Nephron (organoid): Measurements from ENCODE around the gene PTPRT.

Source experiments
- H3K27ac Mint-ChIP-seq, 3 experiments: 2 replicates each; pipeline ENCODE4 v1.8.0; 2020; ENCODE audit warnings: mixed read lengths in 3 of 3, mild to moderate bottlenecking in 2 of 3, moderate library complexity in 1 of 3
- H3K27me3 Mint-ChIP-seq: 2 replicates; pipeline ENCODE4 v1.8.0; 2021; ENCODE audit warnings: low read depth, mild to moderate bottlenecking, moderate library complexity, mixed read lengths
- H3K36me3 Mint-ChIP-seq: 2 replicates; pipeline ENCODE4 v1.8.0; 2020; ENCODE audit warnings: low read depth, mixed read lengths
- H3K4me1 Mint-ChIP-seq: 2 replicates; pipeline ENCODE4 v1.8.0; 2020; ENCODE audit warnings: mixed read lengths
- H3K4me3 Mint-ChIP-seq, 3 experiments: 2 replicates each; pipeline ENCODE4 v1.8.0; 2020; ENCODE audit warnings: mild to moderate bottlenecking in 3 of 3, mixed read lengths in 3 of 3, moderate library complexity in 2 of 3
- H3K9me3 Mint-ChIP-seq: 2 replicates; pipeline ENCODE4 v1.8.0; 2020; ENCODE audit warnings: mixed read lengths
- TF ChIP-seq, protein P1 (sequence below), 3 experiments: fragments of 200-600 bp; sonication (generic); IDR thresholded peaks; one replicate each; pipeline ENCODE4 v1.5.0; 2021; ENCODE audit warnings: antibody characterized with exemption in 3 of 3; ENCODE audit not compliant: unreplicated experiment in 3 of 3

The PTPRT gene

DNA sequence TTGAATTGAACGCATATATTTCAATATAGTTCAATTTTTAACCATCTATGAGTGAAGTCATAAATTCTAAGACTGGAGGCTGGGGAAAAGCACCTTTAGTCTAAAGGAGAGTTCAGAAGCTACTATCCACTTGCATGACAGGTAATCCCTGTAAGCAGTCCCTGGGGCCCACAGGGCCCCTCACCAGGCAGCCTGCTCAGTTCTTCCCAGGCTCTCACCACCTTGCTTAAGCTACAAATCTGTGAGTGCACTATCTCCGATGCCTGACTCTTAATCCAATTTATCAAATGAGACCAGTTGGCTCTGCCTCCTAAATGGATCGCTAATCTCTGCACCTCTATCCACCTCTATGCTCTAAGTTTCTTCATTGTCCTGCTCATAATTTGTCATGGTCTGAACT is 413.8 kb downstream of the PTPRT start:
- H3K4me3 Mint-ChIP-seq, result no peak overlapping the region
- TF ChIP-seq, protein P1, sequence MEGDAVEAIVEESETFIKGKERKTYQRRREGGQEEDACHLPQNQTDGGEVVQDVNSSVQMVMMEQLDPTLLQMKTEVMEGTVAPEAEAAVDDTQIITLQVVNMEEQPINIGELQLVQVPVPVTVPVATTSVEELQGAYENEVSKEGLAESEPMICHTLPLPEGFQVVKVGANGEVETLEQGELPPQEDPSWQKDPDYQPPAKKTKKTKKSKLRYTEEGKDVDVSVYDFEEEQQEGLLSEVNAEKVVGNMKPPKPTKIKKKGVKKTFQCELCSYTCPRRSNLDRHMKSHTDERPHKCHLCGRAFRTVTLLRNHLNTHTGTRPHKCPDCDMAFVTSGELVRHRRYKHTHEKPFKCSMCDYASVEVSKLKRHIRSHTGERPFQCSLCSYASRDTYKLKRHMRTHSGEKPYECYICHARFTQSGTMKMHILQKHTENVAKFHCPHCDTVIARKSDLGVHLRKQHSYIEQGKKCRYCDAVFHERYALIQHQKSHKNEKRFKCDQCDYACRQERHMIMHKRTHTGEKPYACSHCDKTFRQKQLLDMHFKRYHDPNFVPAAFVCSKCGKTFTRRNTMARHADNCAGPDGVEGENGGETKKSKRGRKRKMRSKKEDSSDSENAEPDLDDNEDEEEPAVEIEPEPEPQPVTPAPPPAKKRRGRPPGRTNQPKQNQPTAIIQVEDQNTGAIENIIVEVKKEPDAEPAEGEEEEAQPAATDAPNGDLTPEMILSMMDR (IDR thresholded peaks at IDR 0.05; ENCODE audit: unreplicated experiment in 3 of 3), result no peak
- no peaks in the 10 kb centered on the region for H3K9me3 Mint-ChIP-seq
- H3K27ac Mint-ChIP-seq, result no peak overlapping the region
- peaks cover 8% of the 10 kb centered on the region for H3K27me3 Mint-ChIP-seq
- no peaks in the 10 kb centered on the region for H3K36me3 Mint-ChIP-seq
- H3K4me1 Mint-ChIP-seq, result no peaks in the 10 kb centered on the region

DNA sequence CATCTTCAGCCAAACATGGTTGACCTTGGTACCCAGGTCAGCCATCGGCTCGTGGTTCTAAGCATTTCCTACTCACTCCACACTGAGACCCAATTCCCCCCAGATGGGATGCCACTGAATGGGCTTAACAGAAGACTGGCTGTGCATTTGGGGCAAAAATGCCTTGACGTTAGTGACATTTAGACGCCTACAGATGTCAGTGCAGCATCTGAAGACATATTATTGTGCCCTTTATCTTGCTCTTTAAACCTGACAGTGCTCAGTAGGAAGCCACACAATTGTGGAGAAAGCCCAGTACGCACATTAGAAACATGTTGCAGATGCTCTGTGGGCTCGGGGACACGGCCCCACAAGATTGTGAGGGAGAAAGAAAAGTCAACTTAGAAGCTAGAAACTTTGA is 414.7 kb downstream of the PTPRT start:
- TF ChIP-seq, protein P1 (IDR thresholded peaks at IDR 0.05; ENCODE audit: unreplicated experiment in 3 of 3), result no peak
- H3K27ac Mint-ChIP-seq, result no peak overlapping the region
- no peaks in the 10 kb centered on the region for H3K9me3 Mint-ChIP-seq
- no peaks in the 10 kb centered on the region for H3K36me3 Mint-ChIP-seq
- H3K4me1 Mint-ChIP-seq, result no peaks in the 10 kb centered on the region
- H3K4me3 Mint-ChIP-seq, result no peak overlapping the region
- H3K27me3 Mint-ChIP-seq, result peaks cover 8% of the 10 kb centered on the region

DNA sequence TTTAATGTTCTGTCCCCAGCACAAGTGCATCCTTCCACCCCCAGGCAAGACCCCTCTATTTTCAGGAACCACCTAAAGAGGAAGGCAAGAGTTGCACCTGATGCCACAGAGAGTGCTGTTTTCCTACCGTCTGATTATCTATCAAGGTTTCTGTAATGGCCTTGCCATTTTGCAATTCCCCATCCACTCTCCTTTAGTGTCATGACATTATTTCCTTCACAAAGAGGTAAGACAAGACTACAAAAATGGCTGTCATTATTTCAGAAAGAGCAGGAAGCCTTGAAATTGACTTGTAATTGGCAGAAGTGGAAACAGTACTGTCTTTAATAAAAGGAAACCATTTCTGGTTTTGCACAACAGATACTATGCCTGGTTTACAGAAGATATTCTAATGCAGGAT is 426.7 kb downstream of the PTPRT start:
- Mint-ChIP-seq H3K27ac (no peak overlapping the region), H3K27me3 (peaks cover 13% of the 10 kb centered on the region), H3K4me1 (no peaks in the 10 kb centered on the region), H3K9me3 (no peaks in the 10 kb centered on the region), H3K36me3 (no peaks in the 10 kb centered on the region), H3K4me3 (no peak overlapping the region)
- TF ChIP-seq, protein P1 (IDR thresholded peaks at IDR 0.05; ENCODE audit: unreplicated experiment in 3 of 3), result no peak

DNA sequence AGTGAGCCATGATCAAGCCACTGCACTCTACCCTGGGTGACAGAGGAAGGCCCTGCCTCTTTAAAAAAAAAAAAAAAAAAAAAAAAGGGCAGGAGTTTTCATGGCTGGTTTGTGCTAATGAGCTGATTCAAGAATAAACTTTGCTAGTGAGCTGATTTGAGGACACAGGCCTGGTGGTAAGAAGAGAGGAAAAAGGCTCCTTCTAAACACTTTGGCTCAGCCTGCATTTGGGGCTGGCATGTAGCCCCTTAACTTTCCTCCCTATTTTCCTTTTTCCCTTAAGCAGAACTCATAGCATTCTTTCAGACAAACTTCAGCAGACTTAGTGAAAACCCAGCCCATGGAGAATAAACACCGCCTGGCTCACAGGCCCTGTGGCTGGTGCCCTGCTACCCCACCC is 432.7 kb downstream of the PTPRT start:
- Mint-ChIP-seq H3K9me3 (no peaks in the 10 kb centered on the region), H3K36me3 (no peaks in the 10 kb centered on the region), H3K27me3 (peaks cover 11% of the 10 kb centered on the region), H3K4me1 (no peaks in the 10 kb centered on the region), H3K27ac (no peak overlapping the region), H3K4me3 (no peak overlapping the region)
- TF ChIP-seq, protein P1 (IDR thresholded peaks at IDR 0.05; ENCODE audit: unreplicated experiment in 3 of 3), result no peak

DNA sequence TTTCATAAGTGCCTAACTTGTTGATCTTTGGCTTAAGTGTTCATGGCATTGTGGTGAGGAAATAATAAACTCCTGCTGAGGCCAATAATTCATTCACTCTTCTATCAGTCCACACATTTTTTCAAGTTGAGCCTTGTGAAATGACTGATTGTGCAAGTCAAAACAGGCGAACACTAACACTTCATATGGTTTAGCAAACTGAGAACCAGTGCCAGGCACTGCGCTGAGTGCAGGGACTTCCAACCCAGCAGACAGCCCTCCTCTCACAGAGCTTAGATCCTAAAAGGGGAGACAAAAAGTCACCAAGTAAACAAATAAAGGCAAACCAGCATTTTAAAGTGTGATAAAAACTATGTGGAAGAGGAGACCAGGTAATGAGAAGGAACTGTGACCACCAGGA is 435.0 kb downstream of the PTPRT start:
- Mint-ChIP-seq H3K36me3 (no peaks in the 10 kb centered on the region), H3K4me3 (no peak overlapping the region), H3K27me3 (peaks cover 9% of the 10 kb centered on the region), H3K4me1 (no peaks in the 10 kb centered on the region), H3K9me3 (no peaks in the 10 kb centered on the region), H3K27ac (no peak overlapping the region)
- TF ChIP-seq, protein P1 (IDR thresholded peaks at IDR 0.05; ENCODE audit: unreplicated experiment in 3 of 3), result no peak

DNA sequence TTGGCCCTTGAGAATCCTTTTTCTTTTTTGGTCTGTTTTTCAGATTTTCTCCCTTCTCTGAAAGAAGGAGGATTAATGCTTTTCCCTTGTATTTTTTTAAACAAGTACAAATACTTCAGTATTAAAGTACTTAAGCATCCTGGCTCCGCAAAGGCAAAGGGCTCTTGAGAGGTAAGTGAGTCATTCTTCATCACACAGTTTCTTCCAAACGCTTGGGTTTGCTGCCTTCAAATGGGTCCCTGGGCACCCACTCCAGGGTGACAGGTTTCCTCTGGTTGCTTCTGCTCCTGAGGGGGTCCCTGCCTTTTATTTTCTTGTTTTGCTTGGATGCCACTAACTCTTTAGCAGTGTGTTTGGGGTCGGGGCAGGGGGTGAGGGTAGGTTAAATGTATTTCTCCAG is 437.1 kb downstream of the PTPRT start:
- no peaks in the 10 kb centered on the region for H3K9me3 Mint-ChIP-seq
- H3K4me1 Mint-ChIP-seq, result no peaks in the 10 kb centered on the region
- peaks cover 6% of the 10 kb centered on the region for H3K27me3 Mint-ChIP-seq
- H3K36me3 Mint-ChIP-seq, result no peaks in the 10 kb centered on the region
- TF ChIP-seq, protein P1 (IDR thresholded peaks at IDR 0.05; ENCODE audit: unreplicated experiment in 3 of 3), result no peak
- no peak overlapping the region for H3K27ac Mint-ChIP-seq
- H3K4me3 Mint-ChIP-seq, result no peak overlapping the region
